ENCODE measurements around the gene LRRC63.
"Not testable (repeated sequence)": the region's sequence is repeated elsewhere in the genome, so short reads cannot be mapped to it uniquely, and the experiment has no call there.

The LRRC63 gene

DNA sequence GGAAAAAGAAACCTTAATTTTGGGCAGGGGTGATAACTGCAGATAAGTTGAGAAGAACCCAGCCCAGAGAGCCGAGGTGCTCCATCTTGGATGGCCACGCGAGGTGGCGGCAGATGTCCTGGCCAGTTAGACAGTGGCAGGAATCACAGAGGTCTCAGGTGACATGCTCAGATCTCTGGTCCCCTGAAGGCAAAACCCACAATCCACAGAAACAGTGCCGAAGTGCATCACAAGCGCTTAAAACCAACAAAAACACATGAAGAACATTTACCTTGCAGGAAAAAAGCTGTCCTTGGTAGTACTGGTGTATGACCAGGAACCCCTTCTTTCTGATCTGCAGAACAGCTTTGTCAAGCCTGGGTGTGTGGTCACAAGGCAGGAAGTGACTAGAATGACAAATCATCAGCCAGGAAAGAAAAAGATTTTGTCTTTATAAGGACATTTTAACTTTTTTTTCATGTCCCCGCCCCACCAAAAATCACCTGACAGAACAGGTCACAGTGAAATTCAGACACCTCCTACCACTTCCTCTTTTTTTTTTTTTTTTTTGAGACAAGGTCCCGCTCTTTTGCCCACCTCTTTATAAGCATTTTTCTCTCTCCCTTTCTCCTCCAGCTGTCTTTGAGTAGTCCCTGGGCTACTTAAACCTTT, 29.8 kb upstream of the LRRC63 start, which contains the start of gene LCP1:
TSS of gene LCP1 (minus strand) at position 338 of the 651 bp plus-strand sequence. CDS start 22,515 bp downstream, outside the sequence.
- DNase-seq (ENCODE audit: low spot score) = no peak

DNA sequence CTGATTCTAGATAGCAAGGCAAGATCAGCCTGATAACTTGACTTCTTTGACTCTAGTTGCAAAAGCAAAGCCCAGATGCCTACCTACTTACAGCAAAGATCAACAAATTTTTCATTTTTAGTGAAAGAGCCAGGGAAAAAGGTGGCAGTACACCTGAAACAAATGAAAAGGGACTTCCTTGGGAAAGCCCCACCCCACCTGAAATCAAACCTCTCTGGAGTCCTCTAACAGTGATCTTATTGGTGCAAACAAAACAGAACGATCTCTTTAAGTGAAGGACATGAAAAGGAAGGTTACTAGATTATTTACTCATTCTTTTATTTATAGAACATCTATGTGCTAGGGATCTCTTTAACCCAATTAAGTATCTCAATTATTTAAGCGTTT, 29.2 kb upstream of the LRRC63 start:
- no peak for DNase-seq (ENCODE audit: low spot score)

DNA sequence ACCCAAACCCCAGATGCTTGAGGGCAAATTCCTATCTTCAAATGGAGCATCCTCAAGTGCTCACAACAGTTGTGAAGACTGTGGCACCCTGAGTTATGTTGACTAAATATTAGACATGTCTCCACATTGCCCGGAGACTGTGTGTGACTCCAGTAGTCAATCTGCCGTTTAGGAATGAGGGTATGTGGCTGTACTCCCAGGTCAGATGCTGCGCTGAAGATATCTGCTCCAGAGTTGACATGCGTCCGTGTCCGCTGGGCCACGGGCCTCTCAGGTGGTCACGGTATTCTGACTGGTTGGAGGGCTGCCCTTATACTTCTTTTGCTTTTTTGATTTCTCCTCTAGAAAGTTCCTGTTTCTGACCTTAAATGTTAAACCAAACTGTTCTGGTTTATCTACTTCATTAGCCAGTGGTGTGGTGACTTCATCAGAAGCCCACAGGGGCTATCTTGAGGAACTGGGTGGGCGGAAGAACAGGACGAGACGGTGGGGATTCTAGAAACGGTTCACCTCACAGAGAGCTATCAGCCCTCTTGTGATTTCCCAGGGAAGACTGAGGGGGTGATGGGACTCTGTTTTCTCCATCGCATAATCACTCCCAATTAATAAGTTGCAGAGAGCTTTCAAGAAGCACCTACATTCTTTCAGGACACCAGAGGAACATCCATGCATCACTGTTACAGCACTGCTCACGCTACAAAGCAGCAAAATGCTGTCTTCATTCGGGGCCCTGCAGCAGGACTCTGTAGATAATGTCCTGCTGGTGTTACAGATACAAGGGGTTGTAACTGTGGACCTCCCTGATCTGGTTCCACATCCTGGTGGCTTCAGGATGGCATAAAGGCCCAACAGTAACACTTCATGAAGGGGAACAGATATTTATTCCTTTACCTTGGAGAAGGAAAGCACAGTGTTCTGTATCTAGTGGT, 28.4 kb upstream of the LRRC63 start:
- DNase-seq (ENCODE audit: low spot score) = no peak

DNA sequence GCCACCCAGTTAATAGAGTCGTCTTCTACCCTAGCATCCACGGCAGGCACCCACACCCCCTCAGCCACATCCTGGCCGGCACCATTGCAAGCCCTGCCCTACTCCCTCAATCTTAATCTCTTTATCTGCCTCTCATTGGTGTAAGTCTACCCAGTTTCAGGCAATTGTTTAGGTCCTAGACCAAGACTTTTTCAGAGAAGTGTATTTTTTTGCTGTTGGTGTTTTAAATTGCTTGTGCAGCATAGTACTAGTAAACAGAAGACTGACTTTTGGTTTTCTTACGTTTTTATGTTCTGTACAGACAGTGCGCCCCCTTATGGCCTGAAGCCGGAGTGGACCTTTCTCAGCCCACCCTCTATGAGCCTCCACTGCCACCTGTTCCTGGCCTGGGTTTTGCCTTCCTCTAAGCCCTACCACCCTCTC, 27.4 kb upstream of the LRRC63 start:
- DNase-seq (ENCODE audit: low spot score) = no peak

DNA sequence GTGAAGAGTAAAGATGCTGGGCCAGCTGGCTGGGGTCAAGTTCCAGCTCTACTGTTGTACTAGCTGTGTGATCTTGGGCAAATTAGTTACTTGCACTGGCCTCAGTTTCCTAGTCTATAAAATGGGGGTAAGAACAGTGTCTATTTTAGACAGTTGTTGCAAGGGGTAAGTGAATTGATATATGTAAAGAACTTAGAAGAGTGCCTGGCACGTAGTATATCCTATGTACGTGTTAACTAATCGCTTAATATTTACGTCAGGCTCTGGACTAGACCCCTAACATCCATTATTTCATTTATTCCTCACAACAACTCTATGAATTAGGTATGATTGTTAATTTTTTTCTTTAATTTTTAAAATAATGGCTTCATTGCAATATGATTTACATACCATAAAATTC, 26.1 kb upstream of the LRRC63 start:
- DNase-seq (ENCODE audit: low spot score) = no peak

DNA sequence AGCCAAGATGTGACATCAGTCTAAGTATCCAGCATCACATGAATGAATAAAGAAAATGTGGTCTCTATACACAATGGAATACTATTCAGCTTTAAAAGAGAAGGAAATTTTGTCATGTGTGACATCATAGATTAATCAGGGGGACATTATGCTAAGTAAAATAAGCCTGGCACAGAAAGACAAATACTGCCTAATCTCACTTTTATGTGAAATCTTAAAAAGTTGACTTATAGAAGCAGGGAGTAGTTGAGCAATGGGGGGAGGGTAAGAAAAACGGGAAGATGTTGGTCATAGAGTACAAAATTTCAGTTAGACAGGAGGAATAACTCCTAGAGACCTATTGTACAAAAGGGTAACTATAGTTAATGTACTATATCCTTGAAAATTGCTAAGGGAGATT, 19.3 kb upstream of the LRRC63 start:
- no peak for DNase-seq (ENCODE audit: low spot score)

DNA sequence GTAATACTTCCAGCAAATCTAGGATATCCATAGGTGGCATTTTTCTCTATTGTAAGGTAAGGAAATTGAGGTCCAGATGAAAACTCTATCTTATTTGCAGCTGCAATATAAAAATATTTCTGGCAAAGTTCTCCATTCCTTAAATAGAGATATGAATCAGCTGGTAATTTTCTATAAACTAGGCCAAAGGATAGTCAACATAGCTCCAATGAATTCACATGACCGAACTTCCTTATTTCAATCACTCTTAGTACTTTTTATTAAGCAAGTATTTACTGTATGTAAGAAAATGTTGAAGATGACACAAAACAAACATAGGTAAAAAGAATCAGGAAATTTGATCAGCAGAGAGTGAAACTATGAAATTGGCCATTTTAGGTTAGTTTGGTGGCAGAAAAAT, 16.7 kb upstream of the LRRC63 start:
- no peak for DNase-seq (ENCODE audit: low spot score)

DNA sequence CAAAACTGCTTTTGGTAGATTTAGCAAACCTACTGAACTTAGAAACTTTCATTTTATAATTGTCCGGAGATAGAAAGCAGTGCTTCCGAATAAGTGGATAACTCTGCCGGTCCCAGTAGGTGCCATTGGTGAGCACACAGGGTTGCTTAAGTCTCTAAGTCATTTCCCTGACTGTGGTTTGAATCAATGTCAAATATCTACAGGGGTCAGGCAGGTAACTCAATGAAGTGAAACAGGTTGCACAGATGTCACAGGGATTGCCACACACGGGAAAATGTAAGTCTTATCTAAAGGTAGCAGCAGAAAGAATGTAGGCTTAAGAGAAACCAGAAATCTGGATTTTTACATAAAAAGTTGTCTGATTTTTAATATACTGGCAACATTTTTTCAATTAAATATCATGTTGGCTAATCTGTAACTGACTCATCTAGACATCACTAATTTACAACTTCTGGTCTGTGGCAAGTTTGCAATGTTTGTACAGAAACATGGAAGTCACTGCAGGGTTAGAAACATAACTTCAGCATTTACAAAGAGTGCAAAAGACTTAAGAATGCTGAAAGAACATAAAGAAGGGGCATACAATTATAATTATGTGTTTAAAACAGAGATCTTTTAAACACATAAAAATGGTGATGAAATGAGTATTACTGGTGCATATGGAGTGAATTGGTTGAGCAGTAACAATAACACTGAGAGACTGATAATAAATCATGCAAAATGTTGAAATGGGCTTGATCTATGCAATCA, 14.3 kb upstream of the LRRC63 start:
- DNase-seq (ENCODE audit: low spot score) = no peak

DNA sequence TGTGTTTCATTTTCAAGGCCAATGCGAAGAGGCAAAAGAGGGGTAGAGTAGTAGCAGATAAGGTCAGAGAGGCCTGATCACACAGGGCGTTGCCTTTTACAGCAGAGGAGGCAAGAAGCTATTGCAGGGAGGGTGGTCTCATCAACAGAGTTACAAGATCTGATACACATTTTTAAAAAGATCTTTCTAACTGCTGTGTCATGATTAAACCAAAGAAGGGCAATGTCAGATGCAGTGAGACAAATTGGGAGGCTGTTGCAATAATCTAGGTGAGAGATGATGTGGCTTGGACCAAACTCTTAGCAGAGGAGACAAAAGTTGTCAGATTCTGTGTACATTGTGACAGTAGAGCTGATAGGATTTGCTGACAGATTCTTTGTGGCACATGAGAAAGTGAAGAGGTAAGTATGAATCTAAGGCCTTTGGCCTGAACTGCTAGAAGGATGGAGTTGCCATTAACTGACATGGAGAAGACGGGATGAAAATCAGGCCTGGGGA, 13.0 kb upstream of the LRRC63 start:
- DNase-seq (ENCODE audit: low spot score) = no peak

DNA sequence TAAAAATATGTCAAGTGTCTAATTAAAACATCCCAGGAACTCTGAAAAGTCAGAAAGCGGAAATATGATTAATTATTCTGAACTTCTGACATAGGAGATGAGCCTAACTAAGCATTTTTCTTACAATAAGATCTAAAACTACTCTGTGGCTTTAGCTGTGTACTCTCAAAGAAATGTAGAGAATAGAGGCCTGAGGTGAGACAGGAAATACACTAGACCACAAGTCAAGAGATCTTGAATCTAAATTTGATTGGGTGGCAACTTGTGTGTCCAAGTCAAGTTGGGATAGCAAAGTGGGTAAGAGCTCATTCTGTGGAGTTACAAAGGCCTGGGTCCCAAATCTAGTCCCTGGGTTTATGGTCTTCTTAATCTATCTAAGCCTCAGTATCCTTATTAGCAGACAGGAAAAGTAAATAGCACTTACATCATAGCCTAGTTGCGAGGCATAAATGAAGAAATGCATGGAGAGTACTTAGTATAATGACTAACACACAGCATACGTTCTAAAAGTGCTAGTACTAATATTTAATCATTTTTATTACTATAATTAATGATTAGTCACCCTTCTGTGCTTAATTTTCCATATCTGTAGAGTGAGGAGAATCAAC, 9.4 kb upstream of the LRRC63 start:
- DNase-seq (ENCODE audit: low spot score) = no peak

DNA sequence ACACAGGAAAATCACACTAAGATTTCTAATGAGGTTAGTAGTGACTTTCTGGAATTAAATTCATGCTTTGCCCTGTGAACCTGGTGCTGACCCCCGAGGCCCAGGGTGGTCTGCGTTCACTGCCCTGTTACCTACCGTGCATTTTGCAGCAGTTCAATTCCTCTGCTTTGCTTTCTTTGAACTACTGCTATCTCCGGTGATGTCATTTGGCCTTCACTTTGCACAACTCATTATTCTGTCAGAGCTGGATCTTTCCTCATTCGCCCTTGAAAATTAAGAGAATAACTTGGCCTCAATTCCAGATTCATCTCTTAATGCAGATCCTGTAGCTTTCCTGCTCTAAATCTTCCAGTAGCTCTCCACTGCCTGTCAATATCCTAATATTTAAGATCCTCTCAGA, 8.8 kb upstream of the LRRC63 start:
- DNase-seq (ENCODE audit: low spot score) = no peak

DNA sequence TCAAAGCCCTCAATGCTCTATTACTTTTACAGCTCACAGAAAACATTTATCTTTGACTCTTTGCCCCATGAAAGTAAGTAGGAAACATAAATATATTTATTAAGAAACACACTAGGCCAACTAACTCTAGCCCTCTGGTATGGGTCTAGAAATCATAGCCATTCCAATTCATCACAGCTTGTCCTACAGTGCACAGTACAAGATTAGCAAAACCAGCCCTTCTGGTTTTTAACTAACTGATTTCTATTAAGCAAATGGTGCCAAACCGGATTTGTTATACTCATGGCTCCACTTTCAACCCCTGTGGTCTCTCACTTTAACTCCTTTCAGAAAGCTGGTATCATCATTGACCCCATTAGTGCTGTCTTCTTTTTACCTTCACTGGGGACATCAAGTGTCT, 5.6 kb upstream of the LRRC63 start:
- no peak for DNase-seq (ENCODE audit: low spot score)

DNA sequence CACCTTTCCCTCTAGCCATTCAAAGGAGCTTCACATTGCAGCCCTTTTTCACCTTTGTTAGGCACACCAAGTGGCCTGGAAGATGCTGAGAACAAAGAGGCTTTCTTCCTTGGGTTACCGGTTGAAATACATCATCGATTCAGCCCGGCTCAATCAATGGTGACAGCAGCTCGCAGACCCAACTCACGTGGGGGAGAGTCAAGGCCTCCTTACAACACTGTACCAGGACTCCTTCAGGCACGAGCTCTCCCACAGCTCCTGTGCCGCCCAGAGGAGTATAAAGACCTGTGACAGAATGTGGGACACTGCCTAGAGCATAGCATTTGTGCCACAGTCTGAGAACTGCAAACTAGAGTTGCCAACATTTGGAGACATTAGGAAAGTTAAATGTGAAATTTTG, 3.9 kb upstream of the LRRC63 start:
- no peak for DNase-seq (ENCODE audit: low spot score)

DNA sequence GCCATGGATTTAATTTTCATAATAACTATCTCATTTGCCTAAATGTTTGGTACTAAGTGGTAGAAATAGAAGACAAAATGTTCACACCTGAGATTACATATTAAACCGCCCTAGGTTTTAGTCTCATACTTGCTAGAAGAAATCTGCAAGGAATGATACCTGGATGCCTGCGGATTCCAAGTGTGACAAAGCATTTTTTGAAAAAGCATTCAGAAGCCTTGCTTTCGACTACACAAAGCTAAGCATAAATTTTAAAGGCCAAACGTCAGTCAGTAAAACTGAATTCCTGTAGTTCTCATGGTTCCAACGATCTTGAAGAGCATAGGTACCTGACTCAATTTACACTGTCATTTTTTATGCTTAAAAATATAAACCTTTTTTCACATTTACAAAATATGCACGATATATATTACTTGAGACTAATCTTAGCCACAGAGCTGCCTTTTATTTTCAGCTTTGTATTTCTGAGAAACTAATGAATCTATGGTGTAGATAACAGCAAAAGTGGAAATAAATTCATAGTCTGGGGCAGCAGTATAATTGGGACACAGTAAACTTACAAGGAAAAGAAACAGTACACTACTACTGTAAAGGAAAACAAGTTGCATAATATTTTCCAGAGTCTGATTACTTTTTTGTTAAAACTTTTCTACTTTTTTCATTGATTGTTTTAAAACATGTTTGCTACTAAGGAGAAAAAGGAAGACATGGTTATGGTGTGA, 1.2 kb upstream of the LRRC63 start:
- no peak for DNase-seq (ENCODE audit: low spot score)

DNA sequence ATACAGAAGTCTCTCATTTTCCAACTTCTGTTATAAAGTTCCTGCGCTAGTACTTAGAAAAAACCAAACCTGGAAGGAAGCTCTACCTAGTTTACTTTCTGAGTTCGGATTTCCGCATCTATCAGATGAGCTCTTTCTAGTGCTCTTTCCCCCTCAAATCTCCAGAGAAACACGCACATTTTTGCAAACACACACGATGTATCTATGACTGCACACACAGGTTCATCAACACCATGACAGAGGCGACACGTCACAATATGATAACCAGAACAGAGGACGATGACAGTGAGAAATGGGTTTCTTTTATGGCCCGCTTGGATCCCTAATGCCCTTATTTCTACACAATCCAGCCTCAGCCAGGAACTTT, 629 bp upstream of the LRRC63 start:
- no peak for DNase-seq (ENCODE audit: low spot score)

DNA sequence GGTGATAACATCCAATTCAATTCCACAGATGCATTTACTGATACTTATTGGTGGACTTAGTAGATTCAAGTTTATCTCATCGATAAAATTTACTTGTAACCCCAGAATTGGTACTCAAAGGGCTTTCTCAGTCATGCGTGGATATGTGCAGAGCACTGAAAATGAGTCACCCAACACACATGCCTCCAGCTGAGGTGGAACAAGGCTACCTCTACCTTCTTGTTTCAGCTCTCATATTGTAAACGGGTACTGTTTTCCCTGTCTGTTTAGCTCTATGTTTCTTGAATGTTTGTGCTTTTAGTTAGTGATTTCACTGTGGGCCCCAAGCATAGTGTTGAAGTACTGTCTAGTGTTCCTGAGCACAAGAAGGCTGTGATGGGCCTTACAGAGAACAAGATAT, 1.5 kb downstream of the LRRC63 start:
- no peak for DNase-seq (ENCODE audit: low spot score)

DNA sequence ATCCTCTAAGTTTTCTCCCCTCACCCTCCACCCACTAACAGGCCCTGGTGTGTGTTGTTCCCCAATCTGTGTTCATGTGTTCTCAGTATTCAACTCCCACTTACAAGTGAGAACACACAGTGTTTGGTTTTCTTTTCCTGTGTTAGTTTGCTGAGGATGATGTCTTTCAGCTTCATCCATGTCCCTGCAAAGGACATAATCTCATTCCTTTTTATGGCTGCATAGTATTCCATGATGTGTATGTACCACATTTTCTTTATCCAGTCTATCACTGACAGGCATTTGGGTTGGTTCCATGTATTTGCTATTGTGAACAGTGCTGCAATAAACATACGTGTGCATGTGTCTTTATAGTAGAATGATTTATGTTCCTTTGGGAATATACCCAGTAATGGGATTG, 3.0 kb downstream of the LRRC63 start:
- not testable (repeated sequence) for DNase-seq (ENCODE audit: low spot score)

DNA sequence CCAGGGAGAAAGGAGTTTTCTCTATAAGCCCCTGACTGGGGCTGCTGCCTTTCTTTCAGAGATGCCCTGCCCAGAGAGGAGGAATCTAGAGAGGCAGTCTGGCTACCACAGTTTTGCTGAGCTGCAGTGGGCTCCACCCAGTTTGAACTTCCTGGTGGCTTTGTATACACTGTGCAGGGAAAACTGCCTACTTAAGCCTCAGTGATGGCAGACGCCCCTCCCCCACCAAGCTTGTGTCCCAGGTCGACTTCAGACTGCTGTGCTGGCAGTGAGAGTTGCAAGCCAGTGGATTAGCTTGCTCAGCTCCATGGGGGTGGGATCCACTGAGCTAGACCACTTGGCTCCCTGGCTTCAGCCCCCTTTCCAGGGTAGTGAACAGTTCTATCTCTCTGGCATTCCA, 8.5 kb downstream of the LRRC63 start:
- not testable (repeated sequence) for DNase-seq (ENCODE audit: low spot score)

DNA sequence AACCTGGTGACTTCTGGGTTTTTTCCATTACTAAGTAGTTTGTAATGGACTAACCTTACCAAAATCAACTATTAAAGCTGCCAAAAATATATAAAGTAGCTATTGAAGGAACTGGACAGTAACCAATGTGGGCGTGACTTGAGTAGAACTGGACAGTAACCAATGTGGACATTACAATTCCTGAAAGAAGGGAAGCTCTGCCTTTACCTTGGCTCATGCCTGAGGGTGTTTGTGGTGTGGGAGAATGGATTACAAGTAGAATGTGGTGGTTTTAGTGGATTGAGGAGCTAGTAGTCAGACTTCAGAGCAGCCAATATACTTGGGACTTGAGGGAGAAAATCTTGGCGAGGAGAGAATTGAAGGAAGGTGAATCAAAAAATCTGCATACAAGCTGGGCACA, 17.5 kb downstream of the LRRC63 start:
- no peak for DNase-seq (ENCODE audit: low spot score)

DNA sequence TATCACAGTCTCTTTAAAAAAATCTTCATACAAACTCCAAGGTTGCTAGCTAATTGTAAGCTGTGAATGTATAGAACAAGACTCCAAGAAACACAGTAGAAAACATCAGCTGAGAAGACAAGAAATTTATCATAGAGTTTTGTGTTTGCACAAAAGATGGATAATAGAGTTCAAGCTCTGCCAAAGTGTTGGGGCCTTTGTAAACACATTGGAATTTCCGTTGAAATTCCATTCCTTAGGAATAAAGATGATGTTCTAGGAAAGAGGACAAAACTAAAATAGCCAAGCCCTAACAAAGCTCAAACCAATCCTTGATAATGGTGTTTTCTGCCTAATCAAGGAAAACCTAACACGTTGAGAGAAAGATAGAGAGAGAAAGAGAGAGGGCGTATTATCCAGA, 20.6 kb downstream of the LRRC63 start:
- no peak for DNase-seq (ENCODE audit: low spot score)

DNA sequence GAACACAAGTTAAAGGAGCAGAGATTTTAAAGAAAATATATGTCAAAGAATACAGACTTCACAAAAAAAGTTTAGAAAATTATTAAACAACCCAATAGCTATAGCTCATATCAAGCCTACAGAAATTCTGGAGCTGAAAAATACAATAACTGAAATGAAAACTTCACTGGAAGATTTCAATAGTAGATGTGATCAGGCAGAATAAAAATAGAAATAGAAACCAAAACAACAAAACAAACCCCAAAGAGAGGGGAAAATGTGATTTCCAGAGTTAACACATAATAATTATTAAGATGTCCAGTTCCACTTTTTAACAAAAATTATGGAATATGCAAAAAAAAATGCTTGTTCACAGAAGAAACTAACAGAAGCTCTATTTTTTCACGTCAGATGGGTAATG, 23.6 kb downstream of the LRRC63 start:
- DNase-seq (ENCODE audit: low spot score) = no peak

DNA sequence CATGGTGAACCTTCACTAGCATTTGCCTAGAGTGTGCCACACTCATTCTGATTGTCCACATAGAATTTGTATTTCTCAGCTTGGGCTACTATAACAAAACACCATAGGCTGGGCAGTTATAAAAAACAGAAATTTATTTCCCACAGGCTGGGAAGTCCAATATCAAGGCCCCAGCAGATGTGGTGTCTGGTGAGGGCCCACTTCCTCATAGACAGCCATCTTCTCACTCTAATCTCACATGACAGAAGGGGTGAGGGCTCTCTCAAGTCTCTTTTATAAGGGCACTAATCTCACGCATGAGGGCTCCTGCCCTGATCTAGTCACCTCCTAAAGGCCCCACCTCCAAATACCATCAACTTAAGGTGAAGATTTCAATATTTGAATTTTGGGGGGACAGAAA, 53.6 kb downstream of the LRRC63 start:
- DNase-seq (ENCODE audit: low spot score) = no peak

All from globus pallidus (tissue), 1 donor.